RKO (cell line): ENCODE data around the gene SBF2.

Experiments used
- DNase-seq: peaks from one replicate; pipeline ENCODE4 v3.0.0-alpha.2; 2016; ENCODE audit warnings: low spot score

Gene SBF2

DNA sequence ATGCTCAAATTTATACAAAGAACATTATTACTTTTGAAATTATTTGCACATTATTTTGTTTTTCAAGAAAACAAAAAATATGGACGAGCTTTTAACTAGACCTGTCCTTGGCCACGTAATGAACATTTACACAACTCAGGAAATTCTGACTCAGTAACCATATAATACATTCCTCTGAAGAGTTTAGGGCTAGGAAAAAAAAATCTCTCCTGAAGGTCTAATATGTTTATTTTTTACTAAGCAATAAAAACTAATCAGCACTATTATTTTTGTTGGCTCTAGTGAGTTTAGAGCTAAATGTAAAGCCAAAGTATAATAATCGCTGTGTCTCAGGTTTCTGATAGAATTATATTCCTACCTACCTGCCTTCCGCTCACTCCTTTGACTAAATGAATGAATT lies 442.7 kb downstream of the SBF2 start:
- no peak for DNase-seq

GRCh38 chr11:9850224-9850895 lies 443.7 kb downstream of the SBF2 start:
- DNase-seq = no peak

GRCh38 chr11:9849389-9849788 lies 444.6 kb downstream of the SBF2 start:
- no peak for DNase-seq

GRCh38 chr11:9847636-9848035 lies 446.4 kb downstream of the SBF2 start:
- no peak for DNase-seq

GRCh38 chr11:9842923-9843322 lies 451.1 kb downstream of the SBF2 start:
- no peak for DNase-seq

GRCh38 chr11:9840460-9841004 lies 453.5 kb downstream of the SBF2 start:
- no peak for DNase-seq

GRCh38 chr11:9839550-9839949 lies 454.5 kb downstream of the SBF2 start:
- DNase-seq = no peak

DNA sequence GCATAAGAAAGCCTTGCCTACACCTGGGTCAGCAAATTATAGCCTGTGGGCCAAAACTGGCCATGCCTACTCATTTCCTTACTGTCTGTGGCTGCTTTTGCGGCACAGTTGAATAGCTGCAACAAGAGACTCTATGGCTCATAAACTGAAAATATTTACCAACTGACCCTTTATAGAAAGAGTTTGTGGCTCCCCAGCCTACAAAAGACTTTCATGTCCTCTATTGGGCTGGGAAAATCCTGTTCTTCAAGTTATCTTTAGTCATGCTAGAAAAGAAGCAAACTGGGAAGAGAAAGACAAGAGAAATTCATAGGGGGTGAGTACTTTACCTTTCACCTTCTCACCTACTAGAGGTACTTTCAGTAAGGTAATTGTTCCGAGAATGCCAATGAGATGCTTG lies 455.1 kb downstream of the SBF2 start:
- no peak for DNase-seq

- DNase-seq = no peak
Measured at GRCh38 chr11:9838229-9838628, 455.8 kb downstream of the SBF2 start.

GRCh38 chr11:9834291-9834690 lies 459.7 kb downstream of the SBF2 start:
- DNase-seq = no peak

DNA sequence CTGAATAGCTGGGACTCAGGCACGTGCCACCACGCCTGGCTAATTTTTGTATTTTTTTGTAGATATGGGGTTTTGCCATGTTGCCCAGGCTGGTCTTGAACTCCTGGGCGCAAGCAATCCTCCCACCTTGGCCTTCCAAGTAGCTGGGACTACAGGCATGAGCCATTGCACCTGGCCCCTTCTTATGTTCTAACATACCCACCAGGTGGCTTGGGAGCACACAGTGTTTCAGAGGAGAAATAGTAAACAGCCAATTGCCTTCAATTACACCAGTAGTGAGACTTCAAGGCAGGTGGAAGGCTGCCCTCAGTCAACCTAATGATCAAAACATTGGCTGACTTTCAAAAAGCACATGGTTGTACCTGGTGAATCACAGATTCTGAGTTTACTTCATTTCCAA lies 462.9 kb downstream of the SBF2 start:
- DNase-seq = no peak

DNA sequence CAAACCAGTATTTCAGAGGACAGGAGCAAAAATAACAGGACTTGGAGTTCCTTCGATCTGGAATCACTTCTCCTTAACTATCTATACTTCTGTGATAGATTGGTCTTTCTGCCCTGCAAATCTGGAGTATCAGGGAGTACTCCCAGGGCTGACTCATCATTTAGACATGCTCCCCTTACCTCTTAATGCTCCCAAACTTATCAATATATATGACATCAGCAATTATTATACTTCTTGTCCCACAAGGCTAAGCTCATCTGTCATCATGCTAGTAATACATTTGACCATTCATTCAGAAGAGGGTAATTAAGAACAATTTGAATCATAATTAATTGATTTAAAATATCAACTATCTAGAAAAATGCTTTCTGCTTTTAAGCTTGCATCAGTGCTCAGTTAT lies 466.3 kb downstream of the SBF2 start:
- no peak for DNase-seq

DNA sequence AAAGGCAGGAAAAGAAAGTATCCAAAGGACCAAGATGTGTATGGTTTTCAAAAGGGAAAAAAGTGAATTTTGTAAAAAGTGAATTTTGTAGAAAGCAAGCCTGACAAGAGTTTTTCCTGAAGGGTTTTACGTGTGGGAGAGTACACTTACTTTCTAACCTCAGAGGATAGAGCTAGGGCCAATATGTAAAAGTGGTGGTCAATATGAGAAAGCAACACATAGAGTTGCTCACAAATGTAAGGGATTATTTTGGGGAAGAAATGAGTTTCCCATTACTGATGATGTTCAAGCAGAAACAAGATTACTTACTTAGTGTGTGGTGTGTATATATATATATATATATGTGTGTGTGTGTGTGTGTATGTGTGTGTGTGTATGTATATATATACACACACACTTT lies 467.6 kb downstream of the SBF2 start:
- no peak for DNase-seq

GRCh38 chr11:9825895-9826294 lies 468.1 kb downstream of the SBF2 start:
- no peak for DNase-seq

DNA sequence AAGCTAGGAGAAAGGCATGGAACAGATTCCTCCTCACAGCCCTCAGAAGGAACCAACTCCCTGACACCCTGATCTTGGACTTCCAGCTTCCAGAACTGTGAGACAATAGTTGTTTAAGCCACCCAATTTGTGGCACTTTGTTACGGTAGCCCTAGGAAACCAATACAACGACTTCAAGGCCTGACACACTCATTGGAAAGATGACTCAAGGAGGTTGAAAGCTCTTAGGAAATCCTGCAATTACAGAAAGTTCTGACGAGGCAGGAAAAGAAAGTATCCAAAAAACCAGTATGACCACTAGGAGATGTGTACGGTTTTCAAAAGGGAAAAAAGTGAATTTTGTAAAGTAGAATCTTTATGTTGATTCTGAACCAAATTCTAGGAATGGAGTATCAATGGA lies 468.7 kb downstream of the SBF2 start:
- peak; percentile 26 for DNase-seq

GRCh38 chr11:9823887-9824385 lies 470.1 kb downstream of the SBF2 start:
- DNase-seq = no peak

GRCh38 chr11:9823439-9823838 lies 470.6 kb downstream of the SBF2 start:
- no peak for DNase-seq

GRCh38 chr11:9821008-9821752 lies 472.8 kb downstream of the SBF2 start:
- DNase-seq = no peak

GRCh38 chr11:9820260-9820659 lies 473.8 kb downstream of the SBF2 start:
- no peak for DNase-seq

DNA sequence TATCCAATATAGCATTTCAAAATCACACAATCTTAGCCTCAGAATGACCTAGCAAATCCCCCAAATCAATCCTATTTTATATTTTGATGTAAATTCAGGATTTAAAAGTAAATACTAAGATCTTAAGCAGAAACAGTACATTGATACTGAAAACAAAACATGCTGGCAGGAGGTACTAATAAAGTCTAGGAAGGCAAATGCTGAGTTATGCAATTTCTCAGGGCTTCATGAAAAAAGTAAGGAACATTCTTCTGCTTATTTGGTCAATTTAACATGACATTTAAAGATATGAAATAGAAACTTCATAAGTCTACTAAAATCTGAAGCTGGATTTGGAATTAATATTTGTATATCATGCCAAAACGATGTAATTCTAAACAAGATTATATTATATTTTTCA lies 476.8 kb downstream of the SBF2 start:
- no peak for DNase-seq

DNA sequence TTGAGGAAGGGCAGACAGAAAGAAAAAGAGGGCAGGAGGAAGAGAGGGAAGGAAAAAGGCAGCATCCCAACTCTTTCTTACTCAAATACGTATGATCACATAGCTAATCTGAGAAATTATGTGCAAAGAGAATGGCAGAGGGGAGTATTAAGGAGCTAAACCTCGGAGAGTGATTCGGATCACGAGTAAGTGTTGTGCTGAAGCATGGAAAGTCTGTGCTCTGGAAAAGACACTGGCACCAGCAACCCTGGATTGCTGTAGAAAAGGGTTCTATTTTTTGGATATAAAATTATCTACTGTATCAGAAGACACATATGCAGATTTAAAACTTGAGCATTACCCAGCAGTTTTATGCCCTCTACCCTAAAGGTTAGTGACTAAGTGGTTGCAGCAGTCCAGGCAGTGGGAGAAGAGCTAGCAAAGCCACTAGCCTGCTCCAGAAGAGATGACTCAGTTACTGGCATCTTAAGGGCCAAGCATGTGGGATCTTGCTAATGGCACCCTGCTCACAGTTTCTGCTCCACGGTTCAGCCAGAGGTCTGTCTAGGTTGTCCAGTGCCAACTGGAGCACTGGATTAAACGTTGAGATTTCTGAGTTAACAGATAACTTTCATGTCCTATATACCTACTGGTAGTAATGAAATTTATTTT lies 478.4 kb downstream of the SBF2 start:
- peak; percentile 59 for DNase-seq

GRCh38 chr11:9814108-9814507 lies 479.9 kb downstream of the SBF2 start:
- DNase-seq = no peak

- no peak for DNase-seq
Measured at GRCh38 chr11:9808943-9809342, 485.1 kb downstream of the SBF2 start.
